Measurements from ENCODE around the gene ADAMTS2. TPM values are rescaled to one million over a fixed set of nuclear protein-coding genes. Genes with fewer than 3 reads are reported as not detected.

ADAMTS2 gene
- total RNA-seq, 3 donors from 2014 or later (not counting 1 experiment from before 2014, with no cell fraction given), result 0.28 TPM; not detected in 2

- H3K36me3 ChIP-seq (ENCODE audit: control insufficient read depth, insufficient read depth, low read length), result no peaks in the 10 kb centered on the region
- no peak for TF ChIP-seq CTCF (IDR thresholded peaks at IDR 0.05)
- H3K27me3 ChIP-seq (ENCODE audit: control insufficient read depth, insufficient read depth, low read length), result no peaks in the 10 kb centered on the region
- H3K9me3 ChIP-seq (ENCODE audit: control insufficient read depth, insufficient read depth, low read length), result no peaks in the 10 kb centered on the region
- Mint-ChIP-seq H3K9me3 (no peaks in the 10 kb centered on the region), H3K27ac (no peak overlapping the region), H3K4me1 (no peaks in the 10 kb centered on the region), H3K27me3 (ENCODE audit: low read depth in 2 of 2) (no peaks in the 10 kb centered on the region), H3K36me3 (no peaks in the 10 kb centered on the region), H3K4me3 (no peak overlapping the region)
- WGBS (ENCODE audit: insufficient coverage), result 63% methylated on average over 21 of the region's 21 CpGs
- intact Hi-C loops (cut with micrococcal nuclease), result no loop called here
- ATAC-seq, result no peak
- H3K27ac ChIP-seq (ENCODE audit: low read length), result no peak overlapping the region
- no peaks in the 10 kb centered on the region for H3K4me1 ChIP-seq (ENCODE audit: control insufficient read depth, insufficient read depth, low read length)
- peak in 1 of 2 donors; percentile 8 for DNase-seq
- no peak overlapping the region for H3K4me3 ChIP-seq (ENCODE audit: low read length)
These were observed 83.7 kb downstream of the ADAMTS2 start for GRCh38 chr5:179261301-179262125.

GRCh38 chr5:179260324-179261070 lies 84.8 kb downstream of the ADAMTS2 start:
- intact Hi-C loops (cut with micrococcal nuclease), result no loop called here
- no peak for DNase-seq
- Histone ChIP-seq H3K27ac (ENCODE audit: low read length) (no peak overlapping the region), H3K27me3 (ENCODE audit: control insufficient read depth, insufficient read depth, low read length) (no peaks in the 10 kb centered on the region), H3K9me3 (ENCODE audit: control insufficient read depth, insufficient read depth, low read length) (no peaks in the 10 kb centered on the region), H3K36me3 (ENCODE audit: control insufficient read depth, insufficient read depth, low read length) (no peaks in the 10 kb centered on the region), H3K4me3 (ENCODE audit: low read length) (no peak overlapping the region), H3K4me1 (ENCODE audit: control insufficient read depth, insufficient read depth, low read length) (no peaks in the 10 kb centered on the region)
- no peak for ATAC-seq
- Mint-ChIP-seq H3K36me3 (no peaks in the 10 kb centered on the region), H3K27ac (no peak overlapping the region), H3K4me1 (no peaks in the 10 kb centered on the region), H3K4me3 (no peak overlapping the region), H3K9me3 (no peaks in the 10 kb centered on the region), H3K27me3 (ENCODE audit: low read depth in 2 of 2) (no peaks in the 10 kb centered on the region)
- 91% methylated on average over 27 of the region's 27 CpGs for WGBS (ENCODE audit: insufficient coverage)
- no peak for TF ChIP-seq CTCF (IDR thresholded peaks at IDR 0.05)

DNA sequence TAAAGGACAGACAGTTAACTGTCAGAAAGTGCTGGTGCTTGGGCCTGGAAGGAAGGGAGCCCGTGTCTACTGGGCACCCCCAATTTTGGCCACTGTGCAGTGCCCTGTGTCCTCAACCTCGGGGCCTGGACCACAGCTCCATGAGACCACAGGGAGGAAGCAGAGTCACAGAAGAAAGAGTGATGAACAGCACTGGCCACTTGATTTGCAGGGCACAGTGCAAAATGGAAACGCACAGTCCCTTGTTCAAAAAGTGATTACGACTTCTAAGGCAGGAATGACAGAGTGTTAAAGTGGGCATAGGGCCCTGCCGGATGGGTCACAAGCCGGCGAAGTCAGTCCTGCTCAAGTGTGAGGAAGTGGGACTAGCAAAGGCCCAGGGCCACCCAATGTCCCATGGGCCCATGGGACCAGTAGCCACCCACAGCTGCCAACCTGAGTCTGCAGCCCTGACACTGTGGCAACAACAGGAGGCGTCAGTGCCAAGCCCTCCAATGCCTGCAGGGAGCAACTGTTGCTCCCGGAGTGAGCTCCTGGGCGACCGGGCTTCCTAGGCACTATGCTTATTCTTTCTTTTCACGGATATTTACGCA lies 85.4 kb downstream of the ADAMTS2 start:
- ATAC-seq, result no peak
- H3K27me3 Mint-ChIP-seq (ENCODE audit: low read depth in 2 of 2), result no peaks in the 10 kb centered on the region
- Histone ChIP-seq H3K27ac (ENCODE audit: low read length) (no peak overlapping the region), H3K4me3 (ENCODE audit: low read length) (no peak overlapping the region), H3K27me3 (ENCODE audit: control insufficient read depth, insufficient read depth, low read length) (no peaks in the 10 kb centered on the region), H3K4me1 (ENCODE audit: control insufficient read depth, insufficient read depth, low read length) (no peaks in the 10 kb centered on the region), H3K9me3 (ENCODE audit: control insufficient read depth, insufficient read depth, low read length) (no peaks in the 10 kb centered on the region), H3K36me3 (ENCODE audit: control insufficient read depth, insufficient read depth, low read length) (no peaks in the 10 kb centered on the region)
- H3K27ac Mint-ChIP-seq, result no peak overlapping the region
- no peak overlapping the region for H3K4me3 Mint-ChIP-seq
- no peak for TF ChIP-seq CTCF (IDR thresholded peaks at IDR 0.05)
- WGBS (ENCODE audit: insufficient coverage), result 87% methylated on average over 13 of the region's 13 CpGs
- intact Hi-C loops (cut with micrococcal nuclease), result no loop called here
- no peaks in the 10 kb centered on the region for H3K4me1 Mint-ChIP-seq
- H3K9me3 Mint-ChIP-seq, result no peaks in the 10 kb centered on the region
- H3K36me3 Mint-ChIP-seq, result no peaks in the 10 kb centered on the region
- DNase-seq, result peak in 1 of 2 donors; percentile 10

All from natural killer cell (primary cell).